Activated CD8-positive, alpha-beta memory T cell treated with anti-CD3 and anti-CD28 coated beads for 36 hours (primary cell): Measurements from ENCODE around the gene BBS10. TPM values are rescaled to one million over a fixed set of nuclear protein-coding genes. Genes with fewer than 3 reads are reported as not detected.

ENCODE experiments used
- total RNA-seq, 2 experiments: library from RNA; stranded (reverse); gene quantifications; one replicate each; pipeline ENCODE4 v1.2.3, GENCODE V29; 2021

BBS10 gene
- total RNA-seq, 2 experiments from 2014 or later: 4.3 to 4.4 TPM

Other genes starting within 250 kb of the BBS10 start
- 10 to 100 TPM; 86.7 to 87.2 TPM for gene OSBPL8, start 211.4 kb upstream of the BBS10 start, total RNA-seq